Measurements from ENCODE around the gene ATP6V0A4. TPM values are rescaled to one million over a fixed set of nuclear protein-coding genes. Genes with fewer than 3 reads are reported as not detected.
"Not testable (repeated sequence)": the region's sequence is repeated elsewhere in the genome, so short reads cannot be mapped to it uniquely, and the experiment has no call there.

ATP6V0A4 gene
- total and polyA plus RNA-seq, 2 donors, result 0.24 to 1.8 TPM

GRCh38 chr7:138814816-138815332, 16.9 kb upstream of the ATP6V0A4 start:
- H3K27ac ChIP-seq (ENCODE audit: low read depth in 1 of 2, low read length in 1 of 2), result no peak overlapping the region
- no peaks in the 10 kb centered on the region for H3K36me3 ChIP-seq (ENCODE audit: control insufficient read depth in 2 of 2, insufficient read depth in 2 of 2, low read length in 1 of 2)
- no peaks in the 10 kb centered on the region for H3K27me3 ChIP-seq (ENCODE audit: control insufficient read depth in 2 of 2, insufficient read depth in 1 of 2, low read length in 1 of 2)
- no peaks in the 10 kb centered on the region for H3K9me3 ChIP-seq (ENCODE audit: control insufficient read depth in 2 of 2, insufficient read depth in 1 of 2, low read length in 1 of 2)
- no peaks in the 10 kb centered on the region for H3K4me1 ChIP-seq (ENCODE audit: control insufficient read depth in 2 of 2, insufficient read depth in 2 of 2, low read length in 2 of 2)
- 96% methylated on average over 1 of the region's 1 CpG for WGBS
- no peak overlapping the region for H3K4me3 ChIP-seq (ENCODE audit: low read length in 2 of 2)
- no peak for DNase-seq (ENCODE audit: low read depth in 6 of 9, low spot score in 9 of 9)

- 11% methylated on average over 2 of the region's 2 CpGs for WGBS
- DNase-seq (ENCODE audit: low read depth in 6 of 9, low spot score in 9 of 9), result peak in 1 of 9 donors; percentile 10
- Histone ChIP-seq H3K27ac (ENCODE audit: low read depth in 1 of 2, low read length in 1 of 2) (no peak overlapping the region), H3K9me3 (ENCODE audit: control insufficient read depth in 2 of 2, insufficient read depth in 1 of 2, low read length in 1 of 2) (no peaks in the 10 kb centered on the region), H3K4me3 (ENCODE audit: low read length in 2 of 2) (no peak overlapping the region), H3K4me1 (ENCODE audit: control insufficient read depth in 2 of 2, insufficient read depth in 2 of 2, low read length in 2 of 2) (no peaks in the 10 kb centered on the region), H3K36me3 (ENCODE audit: control insufficient read depth in 2 of 2, insufficient read depth in 2 of 2, low read length in 1 of 2) (no peaks in the 10 kb centered on the region), H3K27me3 (ENCODE audit: control insufficient read depth in 2 of 2, insufficient read depth in 1 of 2, low read length in 1 of 2) (no peaks in the 10 kb centered on the region)
Observed at GRCh38 chr7:138813945-138814344, 15.9 kb upstream of the ATP6V0A4 start.

GRCh38 chr7:138811327-138811726, 13.3 kb upstream of the ATP6V0A4 start:
- not testable (repeated sequence) for H3K27ac ChIP-seq (ENCODE audit: low read depth in 1 of 2, low read length in 1 of 2); H3K9me3 ChIP-seq (ENCODE audit: control insufficient read depth in 2 of 2, insufficient read depth in 1 of 2, low read length in 1 of 2); DNase-seq (ENCODE audit: low read depth in 6 of 9, low spot score in 9 of 9); H3K27me3 ChIP-seq (ENCODE audit: control insufficient read depth in 2 of 2, insufficient read depth in 1 of 2, low read length in 1 of 2); H3K4me3 ChIP-seq (ENCODE audit: low read length in 2 of 2); H3K4me1 ChIP-seq (ENCODE audit: control insufficient read depth in 2 of 2, insufficient read depth in 2 of 2, low read length in 2 of 2); H3K36me3 ChIP-seq (ENCODE audit: control insufficient read depth in 2 of 2, insufficient read depth in 2 of 2, low read length in 1 of 2)
- 100% methylated on average over 2 of the region's 2 CpGs for WGBS

- Histone ChIP-seq H3K36me3 (ENCODE audit: control insufficient read depth in 2 of 2, insufficient read depth in 2 of 2, low read length in 1 of 2) (no peaks in the 10 kb centered on the region), H3K27ac (ENCODE audit: low read depth in 1 of 2, low read length in 1 of 2) (no peak overlapping the region), H3K4me3 (ENCODE audit: low read length in 2 of 2) (no peak overlapping the region), H3K4me1 (ENCODE audit: control insufficient read depth in 2 of 2, insufficient read depth in 2 of 2, low read length in 2 of 2) (no peaks in the 10 kb centered on the region), H3K27me3 (ENCODE audit: control insufficient read depth in 2 of 2, insufficient read depth in 1 of 2, low read length in 1 of 2) (no peaks in the 10 kb centered on the region), H3K9me3 (ENCODE audit: control insufficient read depth in 2 of 2, insufficient read depth in 1 of 2, low read length in 1 of 2) (no peaks in the 10 kb centered on the region)
- no peak for DNase-seq (ENCODE audit: low read depth in 6 of 9, low spot score in 9 of 9)
- WGBS, result 96% methylated on average over 4 of the region's 4 CpGs
Observed at GRCh38 chr7:138809346-138809745, 11.3 kb upstream of the ATP6V0A4 start.

GRCh38 chr7:138804618-138805017, 6.6 kb upstream of the ATP6V0A4 start:
- Histone ChIP-seq H3K27me3 (ENCODE audit: control insufficient read depth in 2 of 2, insufficient read depth in 1 of 2, low read length in 1 of 2) (no peaks in the 10 kb centered on the region), H3K4me3 (ENCODE audit: low read length in 2 of 2) (no peak overlapping the region), H3K9me3 (ENCODE audit: control insufficient read depth in 2 of 2, insufficient read depth in 1 of 2, low read length in 1 of 2) (no peaks in the 10 kb centered on the region), H3K27ac (ENCODE audit: low read depth in 1 of 2, low read length in 1 of 2) (no peak overlapping the region), H3K4me1 (ENCODE audit: control insufficient read depth in 2 of 2, insufficient read depth in 2 of 2, low read length in 2 of 2) (no peaks in the 10 kb centered on the region), H3K36me3 (ENCODE audit: control insufficient read depth in 2 of 2, insufficient read depth in 2 of 2, low read length in 1 of 2) (no peaks in the 10 kb centered on the region)
- DNase-seq (ENCODE audit: low read depth in 6 of 9, low spot score in 9 of 9), result no peak
- WGBS, result 88% methylated on average over 1 of the region's 1 CpG

GRCh38 chr7:138802706-138803105, 4.7 kb upstream of the ATP6V0A4 start:
- Histone ChIP-seq H3K36me3 (ENCODE audit: control insufficient read depth in 2 of 2, insufficient read depth in 2 of 2, low read length in 1 of 2) (no peaks in the 10 kb centered on the region), H3K4me3 (ENCODE audit: low read length in 2 of 2) (no peak overlapping the region), H3K4me1 (ENCODE audit: control insufficient read depth in 2 of 2, insufficient read depth in 2 of 2, low read length in 2 of 2) (peaks cover 0 to 4% of the 10 kb centered on the region in 2 donors), H3K27ac (ENCODE audit: low read depth in 1 of 2, low read length in 1 of 2) (no peak overlapping the region), H3K27me3 (ENCODE audit: control insufficient read depth in 2 of 2, insufficient read depth in 1 of 2, low read length in 1 of 2) (peaks cover 0 to 2% of the 10 kb centered on the region in 2 donors), H3K9me3 (ENCODE audit: control insufficient read depth in 2 of 2, insufficient read depth in 1 of 2, low read length in 1 of 2) (no peaks in the 10 kb centered on the region)
- no peak for DNase-seq (ENCODE audit: low read depth in 6 of 9, low spot score in 9 of 9)
- 99% methylated on average over 18 of the region's 18 CpGs for WGBS

- 97% methylated on average over 3 of the region's 3 CpGs for WGBS
- Histone ChIP-seq H3K36me3 (ENCODE audit: control insufficient read depth in 2 of 2, insufficient read depth in 2 of 2, low read length in 1 of 2) (no peaks in the 10 kb centered on the region), H3K27ac (ENCODE audit: low read depth in 1 of 2, low read length in 1 of 2) (no peak overlapping the region), H3K9me3 (ENCODE audit: control insufficient read depth in 2 of 2, insufficient read depth in 1 of 2, low read length in 1 of 2) (no peaks in the 10 kb centered on the region), H3K4me1 (ENCODE audit: control insufficient read depth in 2 of 2, insufficient read depth in 2 of 2, low read length in 2 of 2) (peaks cover 0 to 4% of the 10 kb centered on the region in 2 donors), H3K27me3 (ENCODE audit: control insufficient read depth in 2 of 2, insufficient read depth in 1 of 2, low read length in 1 of 2) (peaks cover 0 to 2% of the 10 kb centered on the region in 2 donors), H3K4me3 (ENCODE audit: low read length in 2 of 2) (no peak overlapping the region)
- no peak for DNase-seq (ENCODE audit: low read depth in 6 of 9, low spot score in 9 of 9)
Observed at GRCh38 chr7:138801256-138801655, 3.3 kb upstream of the ATP6V0A4 start.

GRCh38 chr7:138799336-138800000, 1.5 kb upstream of the ATP6V0A4 start:
- no peak for DNase-seq (ENCODE audit: low read depth in 6 of 9, low spot score in 9 of 9)
- H3K27me3 ChIP-seq (ENCODE audit: control insufficient read depth in 2 of 2, insufficient read depth in 1 of 2, low read length in 1 of 2), result peaks cover 0 to 2% of the 10 kb centered on the region in 2 donors
- H3K27ac ChIP-seq (ENCODE audit: low read depth in 1 of 2, low read length in 1 of 2), result no peak overlapping the region
- H3K4me3 ChIP-seq (ENCODE audit: low read length in 2 of 2), result no peak overlapping the region
- no peaks in the 10 kb centered on the region for H3K9me3 ChIP-seq (ENCODE audit: control insufficient read depth in 2 of 2, insufficient read depth in 1 of 2, low read length in 1 of 2)
- H3K4me1 ChIP-seq (ENCODE audit: control insufficient read depth in 2 of 2, insufficient read depth in 2 of 2, low read length in 2 of 2), result peaks cover 0 to 4% of the 10 kb centered on the region in 2 donors
- WGBS, result 95% methylated on average over 7 of the region's 7 CpGs
- H3K36me3 ChIP-seq (ENCODE audit: control insufficient read depth in 2 of 2, insufficient read depth in 2 of 2, low read length in 1 of 2), result no peaks in the 10 kb centered on the region

GRCh38 chr7:138798836-138799235, 840 bp upstream of the ATP6V0A4 start:
- H3K9me3 ChIP-seq (ENCODE audit: control insufficient read depth in 2 of 2, insufficient read depth in 1 of 2, low read length in 1 of 2), result no peaks in the 10 kb centered on the region
- 96% methylated on average over 5 of the region's 5 CpGs for WGBS
- peaks cover 0 to 2% of the 10 kb centered on the region in 2 donors for H3K27me3 ChIP-seq (ENCODE audit: control insufficient read depth in 2 of 2, insufficient read depth in 1 of 2, low read length in 1 of 2)
- no peak overlapping the region for H3K27ac ChIP-seq (ENCODE audit: low read depth in 1 of 2, low read length in 1 of 2)
- no peak overlapping the region for H3K4me3 ChIP-seq (ENCODE audit: low read length in 2 of 2)
- no peak for DNase-seq (ENCODE audit: low read depth in 6 of 9, low spot score in 9 of 9)
- peaks cover 0 to 4% of the 10 kb centered on the region in 2 donors for H3K4me1 ChIP-seq (ENCODE audit: control insufficient read depth in 2 of 2, insufficient read depth in 2 of 2, low read length in 2 of 2)
- no peaks in the 10 kb centered on the region for H3K36me3 ChIP-seq (ENCODE audit: control insufficient read depth in 2 of 2, insufficient read depth in 2 of 2, low read length in 1 of 2)
